HEK293 (cell line): Measurements from ENCODE around the gene CCNYL1.
"Not testable (repeated sequence)": the region's sequence is repeated elsewhere in the genome, so short reads cannot be mapped to it uniquely, and the experiment has no call there.

Source experiments
- CTCF ChIA-PET: fragments of 350-600 bp; formaldehyde crosslinking; extraction: SDS; loops from one replicate; lab custom pipeline; 2021; ENCODE audit warnings: antibody characterized with exemption; lab: Yijun Ruan, JAX
- POLR2A ChIA-PET: fragments of 300-600 bp; formaldehyde crosslinking; extraction: SDS; loops from one replicate; lab custom pipeline; 2020; ENCODE audit warnings: antibody characterized with exemption, inconsistent platforms; lab: Yijun Ruan, JAX
- H3K27ac ChIP-seq: fragments of 200-500 bp; sonication (Bioruptor generic); 2 replicates; pipeline ENCODE4 v1.5.1; 2014; ENCODE audit warnings: low read depth, low read length, control low read depth, inconsistent platforms; ENCODE audit errors: extremely low read depth
- H3K36me3 ChIP-seq, 2 experiments: fragments of 200-500 bp in 1 of 2; sonication (Bioruptor generic) in 1 of 2; 1 replicate in 1 of 2; 2 replicates in 1 of 2; pipeline ENCODE4 v1.5.1; 2014 to 2017; ENCODE audit warnings: inconsistent platforms in 2 of 2, low read length in 2 of 2; ENCODE audit not compliant: control insufficient read depth in 2 of 2, insufficient read depth in 1 of 2
- H3K4me1 ChIP-seq: fragments of 200-500 bp; sonication (Bioruptor generic); 2 replicates; pipeline ENCODE4 v1.5.1; 2014; ENCODE audit warnings: mild to moderate bottlenecking, low read length, inconsistent platforms; ENCODE audit not compliant: control insufficient read depth, insufficient read depth
- H3K4me3 ChIP-seq: 2 replicates; pipeline ENCODE4 v1.5.1; 2011; ENCODE audit warnings: low read depth, mild to moderate bottlenecking, control low read depth, low read length, moderate library complexity
- H3K9me3 ChIP-seq: fragments of 200-500 bp; sonication (Bioruptor generic); 2 replicates; pipeline ENCODE4 v1.5.1; 2014; ENCODE audit warnings: low read depth, low read length, inconsistent platforms; ENCODE audit not compliant: control insufficient read depth, insufficient read depth
- PRDM2 ChIP-seq: fragments of 450-650 bp; formaldehyde crosslinking; IDR thresholded peaks from 2 replicates; pipeline ENCODE4 v1.5.1; 2016; ENCODE audit warnings: missing biosample characterization, missing genetic modification characterization, borderline replicate concordance
- PRDM4 ChIP-seq: fragments of 450-650 bp; formaldehyde crosslinking; IDR thresholded peaks from 2 replicates; pipeline ENCODE4 v1.5.1; 2017; ENCODE audit warnings: missing biosample characterization, missing genetic modification characterization
- YY2 ChIP-seq: fragments of 450-650 bp; formaldehyde crosslinking; IDR thresholded peaks from 2 replicates; pipeline ENCODE4 v1.5.1; 2016; ENCODE audit warnings: missing biosample characterization, missing genetic modification characterization
- ZFP37 ChIP-seq: fragments of 450-650 bp; formaldehyde crosslinking; IDR thresholded peaks from 2 replicates; pipeline ENCODE4 v1.5.1; 2016; ENCODE audit warnings: missing biosample characterization, missing genetic modification characterization
- ZNF529 ChIP-seq: fragments of 450-650 bp; formaldehyde crosslinking; IDR thresholded peaks from 2 replicates; pipeline ENCODE4 v1.5.1; 2017; ENCODE audit warnings: missing genetic modification characterization, missing biosample characterization; ENCODE audit not compliant: insufficient replicate concordance
- ZNF548 ChIP-seq: fragments of 450-650 bp; formaldehyde crosslinking; IDR thresholded peaks from 2 replicates; pipeline ENCODE4 v1.5.1; 2016; ENCODE audit warnings: missing biosample characterization, missing genetic modification characterization
- ZNF571 ChIP-seq: fragments of 450-650 bp; formaldehyde crosslinking; IDR thresholded peaks from 2 replicates; pipeline ENCODE4 v1.5.0; 2017; ENCODE audit warnings: missing biosample characterization, missing genetic modification characterization
- ZNF645 ChIP-seq: fragments of 450-650 bp; formaldehyde crosslinking; IDR thresholded peaks from 2 replicates; pipeline ENCODE4; 2016; ENCODE audit warnings: missing biosample characterization, missing genetic modification characterization
- ZNF707 ChIP-seq: fragments of 450-650 bp; formaldehyde crosslinking; IDR thresholded peaks from 2 replicates; pipeline ENCODE4 v1.5.1; 2016; ENCODE audit warnings: missing biosample characterization, missing genetic modification characterization
- ZNF785 ChIP-seq: fragments of 450-650 bp; formaldehyde crosslinking; IDR thresholded peaks from 2 replicates; pipeline ENCODE4 v1.5.1; 2016; ENCODE audit warnings: missing biosample characterization, missing genetic modification characterization
- ZSCAN23 ChIP-seq: fragments of 450-650 bp; formaldehyde crosslinking; IDR thresholded peaks from 2 replicates; pipeline ENCODE4 v1.5.1; 2016; ENCODE audit warnings: missing biosample characterization, missing genetic modification characterization

Gene CCNYL1

GRCh38 chr2:207694811-207695281 lies 16.6 kb upstream of the CCNYL1 start:
- POLR2A ChIA-PET = interaction anchor here (0.6 to 3.3 kb wide), 2 partner anchors 16 to 1862 kb away, joined by 3 to 26 read pairs; partner anchors contain the start of gene CCNYL1

GRCh38 chr2:207695293-207695692 lies 16.1 kb upstream of the CCNYL1 start:
- no peaks in the 10 kb centered on the region for H3K9me3 ChIP-seq
- no peak overlapping the region for H3K27ac ChIP-seq
- CTCF ChIA-PET = interaction anchor here (1.6 kb wide), 1 partner anchor 51 kb away, joined by 4 read pairs; no protein-coding TSS in a partner anchor
- no peaks in the 10 kb centered on the region for H3K4me1 ChIP-seq
- POLR2A ChIA-PET = interaction anchor here (1.7 kb wide), 1 partner anchor 16 kb away, joined by 6 read pairs; the partner anchor contains the start of gene CCNYL1
- H3K36me3 ChIP-seq = no peaks in the 10 kb centered on the region
- no peak overlapping the region for H3K4me3 ChIP-seq
- TF ChIP-seq YY2 (no peak), ZNF645 (no peak), ZNF707 (no peak), ZNF548 (tag by site-specific recombination) (no peak)
- TF ChIP-seq, all 188 proteins: peak for 0

More at GRCh38 chr2:207694811-207695281, 16.6 kb upstream of the CCNYL1 start:
- Histone ChIP-seq H3K4me1 (no peaks in the 10 kb centered on the region), H3K4me3 (no peak overlapping the region), H3K36me3 (no peaks in the 10 kb centered on the region), H3K27ac (no peak overlapping the region), H3K9me3 (no peaks in the 10 kb centered on the region)
- TF ChIP-seq ZNF785 (tag by site-specific recombination) (no peak), ZFP37 (tag by site-specific recombination) (no peak), PRDM2 (tag by site-specific recombination) (no peak), ZNF529 (tag by site-specific recombination) (no peak), ZNF571 (tag by site-specific recombination) (no peak), ZSCAN23 (no peak), PRDM4 (tag by site-specific recombination) (no peak)
- CTCF ChIA-PET = interaction anchor here (0.6 to 3.0 kb wide), 6 partner anchors 11 to 383 kb away, joined by 3 to 18 read pairs (median 4); no protein-coding TSS in a partner anchor

GRCh38 chr2:207696911-207697310 lies 14.5 kb upstream of the CCNYL1 start:
- not testable (repeated sequence) for H3K4me1 ChIP-seq, H3K9me3 ChIP-seq, H3K4me3 ChIP-seq, H3K36me3 ChIP-seq, H3K27ac ChIP-seq
- ChIA-PET CTCF (interaction anchor here (0.7 kb wide), 1 partner anchor 11 kb away, joined by 3 read pairs; no protein-coding TSS in a partner anchor), POLR2A (interaction anchor here (1.7 kb wide), 1 partner anchor 14 kb away, joined by 6 read pairs; the partner anchor contains the start of gene CCNYL1)
